Endometrial microvascular endothelial cells (primary cell): ENCODE measurements around the gene COL4A3. TPM values are rescaled to one million over a fixed set of nuclear protein-coding genes. Genes with fewer than 3 reads are reported as not detected.

Experiments used
- total RNA-seq: library from RNA; depleted of rRNA; stranded (reverse); fragments of >200 nt; gene quantifications from one replicate; pipeline ENCODE4 v1.2.3, GENCODE V29; 2015; ENCODE audit errors: inconsistent ontology term

The COL4A3 gene
- total RNA-seq, 1 donor from 2014 or later = not detected

Other genes starting within 250 kb of the COL4A3 start
- not detected for gene COL4A4, start 419 bp upstream of the COL4A3 start, total RNA-seq
- 70.0 TPM for gene MFF, start 160.6 kb downstream of the COL4A3 start, total RNA-seq
- not detected for gene TM4SF20, start 214.7 kb downstream of the COL4A3 start, total RNA-seq
- not detected for gene SCYGR1, start 223.3 kb downstream of the COL4A3 start, total RNA-seq